Esophagus squamous epithelium (tissue), 5 donors: ENCODE measurements around the gene C1QL3. TPM values are rescaled to one million over a fixed set of nuclear protein-coding genes. Genes with fewer than 3 reads are reported as not detected.
A peak's percentile ranks its signal among the peaks of the same experiment; 100 is the strongest.

Experiments used
- DNase-seq: peaks from one replicate; lab custom pipeline; 2025; lab: John Stamatoyannopoulos, UW
- H3K27ac ChIP-seq, 4 donors: fragments of 200-600 bp; sonication (generic); one replicate each; pipeline ENCODE4 v1.5.1; 2016 to 2019; ENCODE audit warnings: mild to moderate bottlenecking in 1 of 4
- H3K27me3 ChIP-seq, 4 donors: fragments of 200-600 bp; sonication (generic); 1 replicate in 3 of 4; 2 replicates in 1 of 4; pipeline versions ENCODE4 v1.5.1 to v1.6.0; 2017 to 2021; ENCODE audit warnings: antibody characterized with exemption in 1 of 4
- H3K36me3 ChIP-seq, 3 donors: fragments of 200-600 bp; sonication (generic); one replicate each; pipeline ENCODE4 v1.5.1; 2016 to 2019
- H3K4me1 ChIP-seq, 3 donors: fragments of 200-600 bp; sonication (generic); one replicate each; pipeline ENCODE4 v1.5.1; 2017 to 2019
- H3K4me3 ChIP-seq, 4 donors: fragments of 200-600 bp; sonication (generic); 1 replicate in 3 of 4; 2 replicates in 1 of 4; pipeline ENCODE4 v1.5.1; 2016 to 2019; ENCODE audit warnings: mild to moderate bottlenecking in 2 of 4, moderate library complexity in 1 of 4
- H3K9me3 ChIP-seq, 3 donors: fragments of 200-600 bp; sonication (generic); one replicate each; pipeline ENCODE4 v1.5.1; 2016 to 2019
- CTCF ChIP-seq, 6 experiments: fragments of 450-650 bp in 4 of 6; fragments of 200-600 bp in 2 of 6; sonication (generic) in 2 of 6; IDR thresholded peaks; one replicate each; pipeline ENCODE4 v1.5.1; 2016 to 2019; ENCODE audit warnings: antibody characterized with exemption in 6 of 6, mild to moderate bottlenecking in 4 of 6, moderate library complexity in 4 of 6
- POLR2A ChIP-seq, 4 donors: fragments of 450-650 bp; IDR thresholded peaks; one replicate each; pipeline ENCODE4 v1.6.1; 2017; ENCODE audit warnings: antibody characterized with exemption in 4 of 4, mild to moderate bottlenecking in 4 of 4, moderate library complexity in 3 of 4
- WGBS, 2 donors: methylation state at CpG; one replicate each; pipeline ENCODE4 v1.1.5; 2018; 5-methylcytosine and 5-hydroxymethylcytosine counted together
- intact Hi-C: fragments of 100-400 bp; cut with DNase I; formaldehyde crosslinking; loops from one replicate; pipeline ENCODE4 v1.15.0; 2022
- total RNA-seq, 4 donors: library from RNA; depleted of rRNA; stranded (reverse); fragments of >200 nt; gene quantifications; one replicate each; pipeline ENCODE4 v1.1.0, GENCODE V29; 2016
- donor health status: DM: yes; HTN: yes; CAD: no.

Gene C1QL3
- total RNA-seq, 4 donors from 2014 or later: not detected

- intact Hi-C loops: no loop called here
- TF ChIP-seq CTCF (IDR thresholded peaks at IDR 0.05) (no peak), POLR2A (IDR thresholded peaks at IDR 0.05) (no peak)
- 81 to 88% methylated on average over 5 of the region's 5 CpGs for WGBS, 2 donors
Measured at GRCh38 chr10:16536155-16536554, 14.5 kb upstream of the C1QL3 start.

DNA sequence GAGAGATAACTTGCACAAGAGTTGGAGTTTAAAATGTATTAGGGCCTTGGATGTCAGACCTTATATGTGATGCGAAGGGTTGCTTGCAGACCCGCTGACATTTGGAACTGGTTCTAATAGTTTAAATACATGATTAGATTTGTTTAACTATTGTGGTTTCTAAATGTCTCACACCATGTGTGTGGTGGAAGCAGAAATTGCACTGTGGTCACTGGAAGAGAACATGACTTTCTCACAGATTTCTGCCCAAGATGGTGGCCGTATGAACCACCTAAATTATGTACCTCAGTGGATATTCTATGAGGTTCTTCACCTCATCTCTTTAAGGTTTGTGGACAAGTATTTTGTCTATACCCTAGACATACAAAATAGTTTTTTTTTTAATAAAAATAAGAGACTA is 8.2 kb upstream of the C1QL3 start:
- intact Hi-C loops: no loop called here
- Histone ChIP-seq H3K9me3 (no peaks in the 10 kb centered on the region), H3K27me3 (no peaks in the 10 kb centered on the region), H3K4me3 (no peak overlapping the region), H3K27ac (no peak overlapping the region), H3K36me3 (no peaks in the 10 kb centered on the region), H3K4me1 (no peaks in the 10 kb centered on the region)
- 73 to 76% methylated on average over 3 of the region's 3 CpGs for WGBS, 2 donors
- no peak for DNase-seq
- no peak for TF ChIP-seq POLR2A (IDR thresholded peaks at IDR 0.05)
- no peak for TF ChIP-seq CTCF (IDR thresholded peaks at IDR 0.05)

More at GRCh38 chr10:16536155-16536554, 14.5 kb upstream of the C1QL3 start:
- DNase-seq: no peak
- H3K27ac ChIP-seq: no peak overlapping the region
- H3K4me3 ChIP-seq: no peak overlapping the region
- H3K9me3 ChIP-seq: no peaks in the 10 kb centered on the region
- H3K4me1 ChIP-seq: no peaks in the 10 kb centered on the region
- H3K36me3 ChIP-seq: no peaks in the 10 kb centered on the region
- H3K27me3 ChIP-seq: peaks cover 0 to 11% (median 0%) of the 10 kb centered on the region in 4 donors

- Histone ChIP-seq H3K9me3 (no peaks in the 10 kb centered on the region), H3K4me3 (no peak overlapping the region), H3K4me1 (no peaks in the 10 kb centered on the region), H3K36me3 (no peaks in the 10 kb centered on the region), H3K27me3 (peaks cover 0 to 18% (median 0%) of the 10 kb centered on the region in 4 donors), H3K27ac (no peak overlapping the region)
- intact Hi-C loops: no loop called here
- TF ChIP-seq CTCF (IDR thresholded peaks at IDR 0.05) (no peak), POLR2A (IDR thresholded peaks at IDR 0.05) (no peak)
- 66 to 82% methylated on average over 4 of the region's 4 CpGs for WGBS, 2 donors
- DNase-seq: no peak
Measured at GRCh38 chr10:16527452-16527851, 5.8 kb upstream of the C1QL3 start.

GRCh38 chr10:16520900-16521299 is 779 bp downstream of the C1QL3 start:
- Histone ChIP-seq H3K4me3 (peak overlapping the region; percentile 35 to 69 (median 48)), H3K36me3 (no peaks in the 10 kb centered on the region), H3K27me3 (peaks cover 0 to 58% (median 7%) of the 10 kb centered on the region in 4 donors), H3K27ac (no peak overlapping the region), H3K4me1 (peaks cover 6 to 29% (median 22%) of the 10 kb centered on the region in 3 donors), H3K9me3 (no peaks in the 10 kb centered on the region)
- intact Hi-C loops: no loop called here
- WGBS, 2 donors: no CpG with 5 or more reads among the region's 39 CpGs
- TF ChIP-seq CTCF (IDR thresholded peaks at IDR 0.05): peak in 1 of 6 experiments; percentile 11
- no peak for TF ChIP-seq POLR2A (IDR thresholded peaks at IDR 0.05)
- DNase-seq: no peak

DNA sequence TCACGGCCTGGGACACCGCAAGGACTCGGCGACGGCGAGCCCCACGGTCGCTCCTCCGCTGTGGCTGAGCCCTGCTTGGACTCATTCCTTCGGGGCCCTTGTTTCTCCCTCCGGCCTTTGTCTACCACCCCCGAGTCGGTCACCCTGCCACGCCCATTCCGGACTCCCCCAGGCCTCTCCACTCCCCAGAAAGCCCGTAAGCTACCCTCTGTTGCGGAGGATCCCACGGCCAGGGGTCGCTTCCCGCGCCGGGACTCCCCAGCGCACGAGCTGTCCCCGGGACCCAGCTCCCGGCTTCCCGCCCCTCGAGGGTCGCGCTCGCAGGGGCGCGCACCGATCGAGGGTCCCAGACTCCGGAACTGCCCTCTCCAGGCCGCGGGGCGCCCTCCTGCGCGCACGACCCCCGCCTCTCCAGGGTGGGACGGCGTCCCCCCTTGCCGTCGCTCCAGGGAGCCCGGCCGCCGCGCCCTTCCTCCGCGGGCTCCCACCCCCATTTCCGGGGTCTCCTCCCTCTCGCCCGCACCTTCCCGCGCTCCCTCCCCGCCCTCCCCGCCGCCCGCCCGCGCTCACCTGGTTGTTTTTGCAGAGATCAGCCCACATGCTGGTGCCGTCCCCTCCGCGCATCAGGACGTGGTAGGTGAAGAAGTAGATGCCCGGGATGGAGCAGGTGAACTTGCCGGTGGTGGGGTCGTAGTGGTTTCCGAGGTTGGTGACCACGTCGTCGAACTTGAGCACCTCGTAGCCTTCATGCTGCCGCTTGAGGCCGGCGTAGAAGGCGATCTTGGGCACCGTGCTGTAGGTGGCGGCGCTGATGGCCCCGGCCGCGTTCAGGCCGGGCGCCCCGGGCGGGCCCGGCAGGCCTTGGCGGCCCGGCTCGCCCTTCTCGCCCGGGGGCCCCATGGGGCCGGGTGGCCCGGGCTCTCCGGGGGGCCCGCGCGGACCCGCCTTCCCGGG is 1.5 kb downstream of the C1QL3 start:
- no peak overlapping the region for H3K27ac ChIP-seq
- no peaks in the 10 kb centered on the region for H3K36me3 ChIP-seq
- intact Hi-C loops: no loop called here
- no peaks in the 10 kb centered on the region for H3K9me3 ChIP-seq
- peak overlapping the region; percentile 35 to 69 (median 48) for H3K4me3 ChIP-seq
- no peak for TF ChIP-seq POLR2A (IDR thresholded peaks at IDR 0.05)
- no peak for TF ChIP-seq CTCF (IDR thresholded peaks at IDR 0.05)
- WGBS, 2 donors: 13 to 19% methylated on average over 15 to 25 of the region's 104 CpGs
- peaks cover 0 to 58% (median 7%) of the 10 kb centered on the region in 4 donors for H3K27me3 ChIP-seq
- DNase-seq: no peak
- H3K4me1 ChIP-seq: peaks cover 6 to 29% (median 22%) of the 10 kb centered on the region in 3 donors
